ENCODE data around the gene SLC16A7.

SLC16A7 gene

DNA sequence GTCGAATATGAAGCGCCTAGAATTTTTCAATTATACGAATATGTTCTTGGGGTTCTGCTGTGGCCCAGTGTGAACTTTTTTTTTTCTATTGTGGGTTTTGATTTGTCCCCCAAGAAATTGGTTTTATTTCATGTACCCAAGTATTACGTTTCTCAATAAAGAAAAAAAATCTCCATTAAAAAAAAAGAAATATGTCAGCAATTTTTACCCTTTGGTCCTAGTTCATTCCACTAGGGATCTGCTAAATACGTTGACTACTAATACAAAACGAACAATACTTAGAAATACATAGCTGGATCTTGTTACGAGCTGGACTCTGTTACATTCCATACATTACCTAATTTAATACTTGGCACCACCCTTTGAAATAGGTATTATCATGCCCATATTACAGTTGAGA is 216.9 kb downstream of the SLC16A7 start:
- no peak for ATAC-seq
- no peak for TF ChIP-seq ZNF8 (CRISPR knock-in tag; IDR thresholded peaks at IDR 0.05)
- no peak for TF ChIP-seq ARNTL (CRISPR knock-in tag; IDR thresholded peaks at IDR 0.05; ENCODE audit: borderline replicate concordance, low read depth)
- no peak for TF ChIP-seq ZFP3 (CRISPR knock-in tag; IDR thresholded peaks at IDR 0.05)
- no peak for TF ChIP-seq TCF4 (CRISPR knock-in tag; IDR thresholded peaks at IDR 0.05; ENCODE audit: borderline replicate concordance)
- TF ChIP-seq, protein P1, sequence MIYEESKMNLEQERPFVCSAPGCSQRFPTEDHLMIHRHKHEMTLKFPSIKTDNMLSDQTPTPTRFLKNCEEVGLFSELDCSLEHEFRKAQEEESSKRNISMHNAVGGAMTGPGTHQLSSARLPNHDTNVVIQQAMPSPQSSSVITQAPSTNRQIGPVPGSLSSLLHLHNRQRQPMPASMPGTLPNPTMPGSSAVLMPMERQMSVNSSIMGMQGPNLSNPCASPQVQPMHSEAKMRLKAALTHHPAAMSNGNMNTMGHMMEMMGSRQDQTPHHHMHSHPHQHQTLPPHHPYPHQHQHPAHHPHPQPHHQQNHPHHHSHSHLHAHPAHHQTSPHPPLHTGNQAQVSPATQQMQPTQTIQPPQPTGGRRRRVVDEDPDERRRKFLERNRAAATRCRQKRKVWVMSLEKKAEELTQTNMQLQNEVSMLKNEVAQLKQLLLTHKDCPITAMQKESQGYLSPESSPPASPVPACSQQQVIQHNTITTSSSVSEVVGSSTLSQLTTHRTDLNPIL (CRISPR knock-in tag; IDR thresholded peaks at IDR 0.05; ENCODE audit: low read depth): no peak
- TF ChIP-seq ISL1 (CRISPR knock-in tag; IDR thresholded peaks at IDR 0.05): no peak
- TF ChIP-seq TOX (CRISPR knock-in tag; IDR thresholded peaks at IDR 0.05; ENCODE audit: borderline replicate concordance): no peak
- no peak for TF ChIP-seq CSDC2 (CRISPR knock-in tag; IDR thresholded peaks at IDR 0.05)

DNA sequence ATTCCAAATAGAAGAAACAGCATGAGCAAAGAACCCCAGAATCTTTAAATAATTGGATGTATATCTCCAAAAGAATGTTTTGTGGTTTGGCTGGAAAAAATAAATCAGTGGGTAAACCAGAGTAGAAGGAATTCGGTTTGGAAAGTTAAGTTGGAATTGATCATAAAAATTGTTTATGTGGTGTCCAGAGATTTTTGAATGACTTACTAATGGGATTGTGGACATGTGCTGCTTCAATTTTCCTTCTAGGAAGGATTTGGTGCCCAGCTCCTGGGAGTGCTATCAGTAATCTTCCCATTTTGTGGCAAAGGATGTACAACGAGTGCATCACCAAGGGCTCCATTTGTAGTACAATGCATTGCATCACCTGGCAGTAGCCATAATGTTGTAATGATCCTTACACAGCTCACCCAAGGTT is 224.8 kb downstream of the SLC16A7 start:
- no peak for ATAC-seq
- no peak for TF ChIP-seq OSR1 (CRISPR knock-in tag; IDR thresholded peaks at IDR 0.05)
- TF ChIP-seq, protein P2, sequence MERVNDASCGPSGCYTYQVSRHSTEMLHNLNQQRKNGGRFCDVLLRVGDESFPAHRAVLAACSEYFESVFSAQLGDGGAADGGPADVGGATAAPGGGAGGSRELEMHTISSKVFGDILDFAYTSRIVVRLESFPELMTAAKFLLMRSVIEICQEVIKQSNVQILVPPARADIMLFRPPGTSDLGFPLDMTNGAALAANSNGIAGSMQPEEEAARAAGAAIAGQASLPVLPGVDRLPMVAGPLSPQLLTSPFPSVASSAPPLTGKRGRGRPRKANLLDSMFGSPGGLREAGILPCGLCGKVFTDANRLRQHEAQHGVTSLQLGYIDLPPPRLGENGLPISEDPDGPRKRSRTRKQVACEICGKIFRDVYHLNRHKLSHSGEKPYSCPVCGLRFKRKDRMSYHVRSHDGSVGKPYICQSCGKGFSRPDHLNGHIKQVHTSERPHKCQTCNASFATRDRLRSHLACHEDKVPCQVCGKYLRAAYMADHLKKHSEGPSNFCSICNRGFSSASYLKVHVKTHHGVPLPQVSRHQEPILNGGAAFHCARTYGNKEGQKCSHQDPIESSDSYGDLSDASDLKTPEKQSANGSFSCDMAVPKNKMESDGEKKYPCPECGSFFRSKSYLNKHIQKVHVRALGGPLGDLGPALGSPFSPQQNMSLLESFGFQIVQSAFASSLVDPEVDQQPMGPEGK (CRISPR knock-in tag; IDR thresholded peaks at IDR 0.05; ENCODE audit: borderline replicate concordance): no peak
- TF ChIP-seq PPARA (CRISPR knock-in tag; IDR thresholded peaks at IDR 0.05; ENCODE audit: borderline replicate concordance): no peak
- TF ChIP-seq ZFP3 (CRISPR knock-in tag; IDR thresholded peaks at IDR 0.05): no peak
- no peak for TF ChIP-seq GLIS3 (CRISPR knock-in tag; IDR thresholded peaks at IDR 0.05)
- TF ChIP-seq, protein P3, sequence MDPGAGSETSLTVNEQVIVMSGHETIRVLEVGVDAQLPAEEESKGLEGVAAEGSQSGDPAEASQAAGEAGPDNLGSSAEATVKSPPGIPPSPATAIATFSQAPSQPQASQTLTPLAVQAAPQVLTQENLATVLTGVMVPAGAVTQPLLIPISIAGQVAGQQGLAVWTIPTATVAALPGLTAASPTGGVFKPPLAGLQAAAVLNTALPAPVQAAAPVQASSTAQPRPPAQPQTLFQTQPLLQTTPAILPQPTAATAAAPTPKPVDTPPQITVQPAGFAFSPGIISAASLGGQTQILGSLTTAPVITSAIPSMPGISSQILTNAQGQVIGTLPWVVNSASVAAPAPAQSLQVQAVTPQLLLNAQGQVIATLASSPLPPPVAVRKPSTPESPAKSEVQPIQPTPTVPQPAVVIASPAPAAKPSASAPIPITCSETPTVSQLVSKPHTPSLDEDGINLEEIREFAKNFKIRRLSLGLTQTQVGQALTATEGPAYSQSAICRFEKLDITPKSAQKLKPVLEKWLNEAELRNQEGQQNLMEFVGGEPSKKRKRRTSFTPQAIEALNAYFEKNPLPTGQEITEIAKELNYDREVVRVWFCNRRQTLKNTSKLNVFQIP (CRISPR knock-in tag; IDR thresholded peaks at IDR 0.05; ENCODE audit: borderline replicate concordance, low read depth): no peak
- no peak for TF ChIP-seq ZNF70 (CRISPR knock-in tag; IDR thresholded peaks at IDR 0.05)
- no peak for TF ChIP-seq ZNF565 (CRISPR knock-in tag; conservative IDR thresholded peaks at IDR 0.05; ENCODE audit: low read depth)
- no peak for TF ChIP-seq ARNTL (CRISPR knock-in tag; IDR thresholded peaks at IDR 0.05; ENCODE audit: borderline replicate concordance, low read depth)
- TF ChIP-seq ZFP30 (CRISPR knock-in tag; IDR thresholded peaks at IDR 0.05): no peak
- TF ChIP-seq, protein P1 (CRISPR knock-in tag; IDR thresholded peaks at IDR 0.05; ENCODE audit: low read depth): no peak
- TF ChIP-seq SNAI2 (CRISPR knock-in tag; IDR thresholded peaks at IDR 0.05): no peak
- no peak for TF ChIP-seq CSDC2 (CRISPR knock-in tag; IDR thresholded peaks at IDR 0.05)
- TF ChIP-seq, protein P4, sequence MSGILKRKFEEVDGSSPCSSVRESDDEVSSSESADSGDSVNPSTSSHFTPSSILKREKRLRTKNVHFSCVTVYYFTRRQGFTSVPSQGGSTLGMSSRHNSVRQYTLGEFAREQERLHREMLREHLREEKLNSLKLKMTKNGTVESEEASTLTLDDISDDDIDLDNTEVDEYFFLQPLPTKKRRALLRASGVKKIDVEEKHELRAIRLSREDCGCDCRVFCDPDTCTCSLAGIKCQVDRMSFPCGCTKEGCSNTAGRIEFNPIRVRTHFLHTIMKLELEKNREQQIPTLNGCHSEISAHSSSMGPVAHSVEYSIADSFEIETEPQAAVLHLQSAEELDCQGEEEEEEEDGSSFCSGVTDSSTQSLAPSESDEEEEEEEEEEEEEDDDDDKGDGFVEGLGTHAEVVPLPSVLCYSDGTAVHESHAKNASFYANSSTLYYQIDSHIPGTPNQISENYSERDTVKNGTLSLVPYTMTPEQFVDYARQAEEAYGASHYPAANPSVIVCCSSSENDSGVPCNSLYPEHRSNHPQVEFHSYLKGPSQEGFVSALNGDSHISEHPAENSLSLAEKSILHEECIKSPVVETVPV (CRISPR knock-in tag; IDR thresholded peaks at IDR 0.05): no peak

DNA sequence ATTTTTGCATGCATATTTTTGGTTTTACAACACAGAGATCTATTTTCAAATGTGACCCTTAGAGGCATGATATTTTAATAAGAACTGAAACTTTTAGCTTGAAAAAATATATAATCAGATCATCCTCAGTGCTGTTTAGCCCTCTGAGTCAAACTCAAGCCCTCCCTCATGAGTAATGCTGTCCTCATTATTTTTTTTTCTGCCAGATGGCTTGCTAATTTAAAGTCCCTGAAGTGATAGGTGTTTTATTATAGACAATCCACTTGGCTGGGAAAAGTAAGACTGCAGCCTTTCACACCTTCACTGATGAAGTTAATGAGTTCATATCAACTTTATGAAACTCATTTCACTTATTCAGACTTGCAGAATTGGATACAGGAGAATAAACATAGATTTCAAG is 227.7 kb downstream of the SLC16A7 start:
- ATAC-seq: no peak
- TF ChIP-seq, protein P4 (CRISPR knock-in tag; IDR thresholded peaks at IDR 0.05): no peak
- TF ChIP-seq, protein P1 (CRISPR knock-in tag; IDR thresholded peaks at IDR 0.05; ENCODE audit: low read depth): no peak
- TF ChIP-seq, protein P2 (CRISPR knock-in tag; IDR thresholded peaks at IDR 0.05; ENCODE audit: borderline replicate concordance): no peak
- TF ChIP-seq ZC3H10 (CRISPR knock-in tag; IDR thresholded peaks at IDR 0.05) (no peak), ZFP3 (CRISPR knock-in tag; IDR thresholded peaks at IDR 0.05) (no peak), RARB (CRISPR knock-in tag; IDR thresholded peaks at IDR 0.05) (no peak)
- TF ChIP-seq, protein P5, sequence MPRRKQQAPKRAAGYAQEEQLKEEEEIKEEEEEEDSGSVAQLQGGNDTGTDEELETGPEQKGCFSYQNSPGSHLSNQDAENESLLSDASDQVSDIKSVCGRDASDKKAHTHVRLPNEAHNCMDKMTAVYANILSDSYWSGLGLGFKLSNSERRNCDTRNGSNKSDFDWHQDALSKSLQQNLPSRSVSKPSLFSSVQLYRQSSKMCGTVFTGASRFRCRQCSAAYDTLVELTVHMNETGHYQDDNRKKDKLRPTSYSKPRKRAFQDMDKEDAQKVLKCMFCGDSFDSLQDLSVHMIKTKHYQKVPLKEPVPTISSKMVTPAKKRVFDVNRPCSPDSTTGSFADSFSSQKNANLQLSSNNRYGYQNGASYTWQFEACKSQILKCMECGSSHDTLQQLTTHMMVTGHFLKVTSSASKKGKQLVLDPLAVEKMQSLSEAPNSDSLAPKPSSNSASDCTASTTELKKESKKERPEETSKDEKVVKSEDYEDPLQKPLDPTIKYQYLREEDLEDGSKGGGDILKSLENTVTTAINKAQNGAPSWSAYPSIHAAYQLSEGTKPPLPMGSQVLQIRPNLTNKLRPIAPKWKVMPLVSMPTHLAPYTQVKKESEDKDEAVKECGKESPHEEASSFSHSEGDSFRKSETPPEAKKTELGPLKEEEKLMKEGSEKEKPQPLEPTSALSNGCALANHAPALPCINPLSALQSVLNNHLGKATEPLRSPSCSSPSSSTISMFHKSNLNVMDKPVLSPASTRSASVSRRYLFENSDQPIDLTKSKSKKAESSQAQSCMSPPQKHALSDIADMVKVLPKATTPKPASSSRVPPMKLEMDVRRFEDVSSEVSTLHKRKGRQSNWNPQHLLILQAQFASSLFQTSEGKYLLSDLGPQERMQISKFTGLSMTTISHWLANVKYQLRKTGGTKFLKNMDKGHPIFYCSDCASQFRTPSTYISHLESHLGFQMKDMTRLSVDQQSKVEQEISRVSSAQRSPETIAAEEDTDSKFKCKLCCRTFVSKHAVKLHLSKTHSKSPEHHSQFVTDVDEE (CRISPR knock-in tag; IDR thresholded peaks at IDR 0.05): no peak
